RWPE2 (cell line): ENCODE data around the gene PADI4.

Experiments
- ATAC-seq: fragments of 200-7000 bp; cut with Tn5 transposase; 3 replicates; pipeline ENCODE4 v1.9.1; 2021; ENCODE audit warnings: low read depth
- DNase-seq: peaks from one replicate; pipeline ENCODE4 v3.0.0-alpha.2; 2020; ENCODE audit warnings: low spot score
- H3K27ac ChIP-seq: fragments of 450-650 bp; 2 replicates; pipeline ENCODE4 v1.5.1; 2017; ENCODE audit warnings: mild to moderate bottlenecking; ENCODE audit not compliant: poor library complexity, severe bottlenecking
- H3K27me3 ChIP-seq: fragments of 250-450 bp; sonication (Bioruptor Pico); 2 replicates; pipeline ENCODE4 v1.5.1; 2021; ENCODE audit warnings: mild to moderate bottlenecking, moderate library complexity; ENCODE audit not compliant: insufficient read depth, poor library complexity, severe bottlenecking
- H3K36me3 ChIP-seq: fragments of 250-450 bp; sonication (Bioruptor Pico); 2 replicates; pipeline ENCODE4 v1.5.1; 2020; ENCODE audit warnings: low read depth, mild to moderate bottlenecking, moderate library complexity
- H3K4me1 ChIP-seq: fragments of 250-450 bp; sonication (Bioruptor Pico); 2 replicates; pipeline ENCODE4 v1.5.1; 2021; ENCODE audit warnings: mild to moderate bottlenecking, moderate library complexity; ENCODE audit not compliant: insufficient read depth, poor library complexity, severe bottlenecking
- H3K4me3 ChIP-seq: fragments of 250-450 bp; sonication (Bioruptor Pico); 2 replicates; pipeline ENCODE4 v1.5.1; 2021; ENCODE audit warnings: mild to moderate bottlenecking, moderate library complexity; ENCODE audit not compliant: severe bottlenecking
- H3K9me3 ChIP-seq: fragments of 250-450 bp; sonication (Bioruptor Pico); 2 replicates; pipeline ENCODE4 v1.5.1; 2021; ENCODE audit warnings: mild to moderate bottlenecking, moderate library complexity; ENCODE audit not compliant: severe bottlenecking
- TF ChIP-seq, protein P1 (sequence below): fragments of 450-650 bp; IDR thresholded peaks from one replicate; pipeline ENCODE4 v1.5.1; 2017; ENCODE audit warnings: mild to moderate bottlenecking, moderate library complexity; ENCODE audit not compliant: poor library complexity, severe bottlenecking

Gene PADI4

DNA sequence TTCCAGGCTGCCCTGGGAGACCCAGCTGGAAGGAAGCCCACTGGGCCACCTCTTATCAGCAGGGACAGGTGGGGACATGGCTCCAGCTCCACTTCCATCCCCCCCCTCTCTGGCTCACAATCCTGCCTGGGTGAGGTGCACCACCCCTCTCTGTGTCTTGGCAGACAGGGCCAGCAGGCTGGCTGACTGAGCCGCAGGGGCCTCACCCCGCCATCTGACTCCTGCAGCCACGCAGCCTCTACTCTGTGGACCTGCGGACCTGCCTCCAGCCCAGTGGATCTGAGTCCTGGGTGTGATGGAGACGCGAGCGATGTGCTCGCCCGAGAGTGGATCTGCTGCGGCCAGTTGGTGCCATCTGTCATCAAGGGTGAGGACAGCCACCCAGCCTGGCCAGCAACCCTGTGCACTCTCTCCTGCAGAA is 101.4 kb downstream of the PADI4 start:
- no peak for DNase-seq
- TF ChIP-seq, protein P1, sequence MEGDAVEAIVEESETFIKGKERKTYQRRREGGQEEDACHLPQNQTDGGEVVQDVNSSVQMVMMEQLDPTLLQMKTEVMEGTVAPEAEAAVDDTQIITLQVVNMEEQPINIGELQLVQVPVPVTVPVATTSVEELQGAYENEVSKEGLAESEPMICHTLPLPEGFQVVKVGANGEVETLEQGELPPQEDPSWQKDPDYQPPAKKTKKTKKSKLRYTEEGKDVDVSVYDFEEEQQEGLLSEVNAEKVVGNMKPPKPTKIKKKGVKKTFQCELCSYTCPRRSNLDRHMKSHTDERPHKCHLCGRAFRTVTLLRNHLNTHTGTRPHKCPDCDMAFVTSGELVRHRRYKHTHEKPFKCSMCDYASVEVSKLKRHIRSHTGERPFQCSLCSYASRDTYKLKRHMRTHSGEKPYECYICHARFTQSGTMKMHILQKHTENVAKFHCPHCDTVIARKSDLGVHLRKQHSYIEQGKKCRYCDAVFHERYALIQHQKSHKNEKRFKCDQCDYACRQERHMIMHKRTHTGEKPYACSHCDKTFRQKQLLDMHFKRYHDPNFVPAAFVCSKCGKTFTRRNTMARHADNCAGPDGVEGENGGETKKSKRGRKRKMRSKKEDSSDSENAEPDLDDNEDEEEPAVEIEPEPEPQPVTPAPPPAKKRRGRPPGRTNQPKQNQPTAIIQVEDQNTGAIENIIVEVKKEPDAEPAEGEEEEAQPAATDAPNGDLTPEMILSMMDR = no peak
- Histone ChIP-seq H3K9me3 (no peaks in the 10 kb centered on the region), H3K27ac (no peak overlapping the region), H3K27me3 (no peaks in the 10 kb centered on the region), H3K4me3 (no peak overlapping the region), H3K4me1 (no peaks in the 10 kb centered on the region), H3K36me3 (peaks cover 70% of the 10 kb centered on the region)
- no peak for ATAC-seq

DNA sequence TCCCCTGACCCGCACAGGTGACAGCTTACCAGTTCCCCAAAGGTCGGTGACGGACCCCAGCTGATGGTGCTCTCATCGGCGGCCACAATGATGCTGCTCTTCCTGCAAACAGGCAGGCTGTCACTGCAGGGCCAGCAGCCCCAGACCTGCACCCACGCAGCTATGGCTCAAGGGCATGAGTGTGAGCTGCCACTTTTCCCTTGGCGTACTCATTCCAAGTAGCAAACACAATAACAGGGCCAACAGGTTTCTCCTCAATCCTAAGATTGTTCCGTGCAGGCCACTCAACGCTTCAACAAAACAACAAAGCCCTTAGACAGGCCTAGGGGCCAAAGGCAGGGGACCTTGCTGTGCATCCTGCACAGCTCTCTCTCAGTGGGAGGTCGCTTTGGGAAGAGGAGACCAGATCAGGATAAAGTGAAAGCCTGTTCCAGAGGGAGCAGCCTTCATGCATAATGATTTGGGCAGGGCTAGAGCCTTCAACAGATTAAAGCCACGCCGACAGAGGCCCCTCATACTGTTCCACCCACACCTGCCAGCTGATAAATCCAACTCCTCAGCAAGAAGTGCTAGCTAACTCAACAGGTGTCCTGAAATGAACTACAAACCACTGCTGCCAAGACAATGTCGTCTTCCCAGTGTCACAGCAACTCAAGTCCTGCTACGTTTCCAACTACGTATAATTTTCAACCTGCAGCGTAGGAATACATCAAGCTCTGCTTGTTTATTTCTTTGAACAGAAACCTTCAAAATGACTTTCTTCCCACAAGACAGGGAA is 104.3 kb downstream of the PADI4 start:
- ATAC-seq (no peak), DNase-seq (no peak)
- Histone ChIP-seq H3K36me3 (peaks cover 95% of the 10 kb centered on the region), H3K27me3 (no peaks in the 10 kb centered on the region), H3K4me1 (no peaks in the 10 kb centered on the region), H3K27ac (no peak overlapping the region), H3K9me3 (no peaks in the 10 kb centered on the region), H3K4me3 (no peak overlapping the region)
- TF ChIP-seq, protein P1 = no peak
